ENCODE data around the gene PPP1R12B. TPM values are rescaled to one million over a fixed set of nuclear protein-coding genes. Genes with fewer than 3 reads are reported as not detected.
A peak's percentile ranks its signal among the peaks of the same experiment; 100 is the strongest.

Gene PPP1R12B
- total RNA-seq, 1 experiment from 2014 or later, result 13.1 TPM

- intact Hi-C loops (cut with micrococcal nuclease; ENCODE audit: unreplicated experiment) (no loop called here), in situ Hi-C loops (cut with HindIII; ENCODE audit: low pct_unique_long_range_greater_than_20kb, low sequenced_read_pairs) (no loop called here)
- CTCF ChIA-PET, result no interaction called here
- H3K4me3 ChIP-seq (ENCODE audit: low read depth in 2 of 2, low read length in 2 of 2), result no peak overlapping the region
- no peaks in the 10 kb centered on the region for H3K9me3 ChIP-seq (ENCODE audit: control insufficient read depth, insufficient read depth, low read depth, low read length)
- TF ChIP-seq REST (IDR thresholded peaks at IDR 0.05; ENCODE audit: insufficient read depth in 1 of 2, low read depth in 2 of 2, low read length in 1 of 2) (no peak), TCF7L2 (IDR thresholded peaks at IDR 0.05; ENCODE audit: low read depth, low read length) (no peak), CTCF (IDR thresholded peaks at IDR 0.05) (no peak), POLR2AphosphoS5 (IDR thresholded peaks at IDR 0.05; ENCODE audit: low read depth, low read length) (no peak), SIN3A (IDR thresholded peaks at IDR 0.05; ENCODE audit: borderline replicate concordance, insufficient read depth, low read depth, low read length) (no peak)
- H3K4me1 ChIP-seq (ENCODE audit: control insufficient read depth, insufficient read depth, low read length), result no peaks in the 10 kb centered on the region
- DNase-seq (ENCODE audit: low read depth, low spot score), result no peak
- no peak for ATAC-seq
- BruUV-seq (replicated peaks), result no TSS peak
- POLR2A ChIA-PET, result no interaction called here
- H3K36me3 ChIP-seq (ENCODE audit: control insufficient read depth, insufficient read depth, low read length), result no peaks in the 10 kb centered on the region
- no peak overlapping the region for H3K27ac ChIP-seq (ENCODE audit: low read length)
- no peaks in the 10 kb centered on the region for H3K27me3 ChIP-seq (ENCODE audit: control insufficient read depth, insufficient read depth, low read length)
These were observed 248.7 kb downstream of the PPP1R12B start for GRCh38 chr1:202597090-202597761.

GRCh38 chr1:202599669-202600431 is 251.4 kb downstream of the PPP1R12B start:
- no peak for DNase-seq (ENCODE audit: low read depth, low spot score)
- H3K4me1 ChIP-seq (ENCODE audit: control insufficient read depth, insufficient read depth, low read length), result no peaks in the 10 kb centered on the region
- no TSS peak for BruUV-seq (replicated peaks)
- no peak overlapping the region for H3K4me3 ChIP-seq (ENCODE audit: low read depth in 2 of 2, low read length in 2 of 2)
- TF ChIP-seq REST (IDR thresholded peaks at IDR 0.05; ENCODE audit: insufficient read depth in 1 of 2, low read depth in 2 of 2, low read length in 1 of 2), result no peak
- no peak for TF ChIP-seq POLR2AphosphoS5 (IDR thresholded peaks at IDR 0.05; ENCODE audit: low read depth, low read length)
- peak; percentile 92 for TF ChIP-seq CTCF (IDR thresholded peaks at IDR 0.05)
- no peak for TF ChIP-seq TCF7L2 (IDR thresholded peaks at IDR 0.05; ENCODE audit: low read depth, low read length)
- ChIA-PET CTCF (interaction anchor here (1.1 to 1.6 kb wide), 4 partner anchors 11 to 120 kb away, joined by 3 to 7 read pairs (median 4); no protein-coding TSS in a partner anchor), POLR2A (no interaction called here)
- no peaks in the 10 kb centered on the region for H3K27me3 ChIP-seq (ENCODE audit: control insufficient read depth, insufficient read depth, low read length)
- in situ Hi-C loops (cut with HindIII; ENCODE audit: low pct_unique_long_range_greater_than_20kb, low sequenced_read_pairs), result no loop called here
- intact Hi-C loops (cut with micrococcal nuclease; ENCODE audit: unreplicated experiment), result loop anchor here (1.0 to 10.0 kb wide), 2 partner anchors 99 to 135 kb away; no protein-coding TSS in a partner anchor
- no peaks in the 10 kb centered on the region for H3K36me3 ChIP-seq (ENCODE audit: control insufficient read depth, insufficient read depth, low read length)
- H3K9me3 ChIP-seq (ENCODE audit: control insufficient read depth, insufficient read depth, low read depth, low read length), result no peaks in the 10 kb centered on the region
- ATAC-seq, result peak; percentile 95
- H3K27ac ChIP-seq (ENCODE audit: low read length), result no peak overlapping the region

Data from Panc1 (cell line).